GM19351 (cell line): ENCODE results near the gene ATP6V0A4.
"Not testable (repeated sequence)": the region's sequence is repeated elsewhere in the genome, so short reads cannot be mapped to it uniquely, and the experiment has no call there.

Experiments used
- ATAC-seq: cut with Tn5 transposase; IDR thresholded peaks from one replicate; pipeline ENCODE4 v1.9.1; 2021; ENCODE audit warnings: mild to moderate bottlenecking, moderate library complexity; ENCODE audit not compliant: unreplicated experiment

Gene ATP6V0A4

DNA sequence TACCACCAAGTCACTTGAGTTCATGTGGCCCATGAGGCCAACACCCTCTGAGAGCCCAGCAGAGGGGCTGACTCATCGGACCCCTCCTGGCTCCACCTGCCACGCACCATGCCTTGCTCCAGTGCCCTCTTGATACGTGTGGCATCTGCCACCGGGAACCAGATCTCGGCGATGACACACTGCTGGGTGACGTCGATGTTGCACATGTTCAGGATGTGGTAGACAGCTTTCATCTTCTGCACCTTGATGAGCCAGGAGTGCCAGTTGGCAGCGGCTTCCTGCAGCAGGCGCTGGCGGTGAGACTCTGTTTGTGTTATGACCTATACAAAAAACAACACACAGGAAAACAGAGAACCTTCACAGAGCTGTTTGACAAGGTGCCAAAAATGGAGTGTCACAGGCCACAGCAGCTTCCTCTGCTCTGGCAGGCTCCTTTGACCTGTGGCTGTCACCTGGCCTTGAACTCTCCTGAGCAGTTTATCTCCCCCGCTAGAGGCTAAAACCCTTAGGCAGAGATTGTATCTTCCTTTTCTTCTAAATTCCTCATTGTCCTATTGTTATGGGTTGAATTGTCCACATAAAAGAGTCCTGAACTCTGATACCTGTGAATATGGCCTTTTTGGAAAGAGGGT lies 45.4 kb downstream of the ATP6V0A4 start:
- peak; percentile 65 for ATAC-seq

DNA sequence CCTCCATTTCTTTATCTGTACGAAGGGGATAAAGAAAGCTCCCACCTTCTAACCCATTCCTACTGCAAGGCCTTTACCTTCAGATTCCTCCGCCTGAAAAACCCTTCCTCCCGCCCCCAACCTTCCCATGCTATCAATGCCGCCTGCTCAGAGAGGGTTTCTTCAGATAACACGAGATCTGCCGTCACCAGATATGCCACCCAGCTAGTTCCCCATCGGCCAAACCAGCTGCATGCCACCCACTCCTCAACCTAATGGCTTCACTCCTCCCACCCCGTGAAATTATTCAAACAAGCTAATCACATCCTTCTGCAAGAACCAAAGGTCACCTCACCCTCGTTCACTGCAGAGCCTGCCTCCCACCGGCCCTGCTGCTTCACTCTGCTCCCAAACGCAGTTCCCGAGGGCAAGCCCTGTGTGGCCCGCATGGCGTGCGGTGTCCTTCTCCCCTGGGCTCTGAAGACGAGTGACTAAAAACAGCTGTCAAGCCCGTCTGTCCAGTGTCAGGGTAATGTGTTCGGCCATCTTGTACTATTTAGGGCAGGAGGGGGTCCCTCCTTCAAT lies 47.0 kb downstream of the ATP6V0A4 start:
- no peak for ATAC-seq

DNA sequence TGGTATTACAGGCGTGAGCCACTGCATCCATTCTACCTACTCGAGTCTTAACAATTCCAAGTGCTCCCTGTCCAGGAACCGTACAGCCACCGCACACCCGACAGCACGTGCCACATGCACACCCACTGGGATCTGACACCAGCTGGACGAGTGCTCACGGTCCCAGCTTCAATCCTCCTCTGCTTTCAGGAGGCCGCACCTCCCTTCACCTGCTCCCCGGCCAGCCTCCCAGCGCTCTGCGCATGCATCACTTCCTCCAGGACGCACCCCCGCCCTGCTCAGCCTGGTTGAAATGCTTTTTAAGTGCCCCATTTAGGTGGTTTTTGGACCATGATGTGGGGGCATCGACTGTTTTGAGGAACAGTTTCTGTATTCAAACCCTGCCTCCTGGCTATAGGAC lies 47.5 kb downstream of the ATP6V0A4 start:
- ATAC-seq, result no peak

GRCh38 chr7:138749960-138750359 lies 48.0 kb downstream of the ATP6V0A4 start:
- no peak for ATAC-seq

GRCh38 chr7:138748666-138749065 lies 49.3 kb downstream of the ATP6V0A4 start:
- no peak for ATAC-seq

DNA sequence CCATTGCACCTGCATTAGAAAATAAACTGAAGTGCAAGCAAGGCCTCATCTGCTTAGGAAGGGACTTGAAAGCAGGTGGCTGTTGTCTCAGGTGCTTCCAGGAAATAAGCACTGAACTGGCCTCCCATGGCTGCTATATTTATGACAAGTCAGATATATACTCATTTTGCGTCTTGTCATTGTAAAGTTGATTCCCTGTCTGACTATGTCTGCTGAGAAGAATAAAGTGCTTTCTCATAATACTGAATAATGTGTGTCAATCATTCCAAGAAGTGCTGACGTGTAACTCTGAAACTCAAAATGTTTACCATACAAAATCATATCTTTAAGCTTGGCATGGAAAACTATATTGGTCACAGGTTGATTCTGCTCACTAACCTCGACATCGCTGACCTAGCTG lies 51.9 kb downstream of the ATP6V0A4 start:
- ATAC-seq, result no peak

DNA sequence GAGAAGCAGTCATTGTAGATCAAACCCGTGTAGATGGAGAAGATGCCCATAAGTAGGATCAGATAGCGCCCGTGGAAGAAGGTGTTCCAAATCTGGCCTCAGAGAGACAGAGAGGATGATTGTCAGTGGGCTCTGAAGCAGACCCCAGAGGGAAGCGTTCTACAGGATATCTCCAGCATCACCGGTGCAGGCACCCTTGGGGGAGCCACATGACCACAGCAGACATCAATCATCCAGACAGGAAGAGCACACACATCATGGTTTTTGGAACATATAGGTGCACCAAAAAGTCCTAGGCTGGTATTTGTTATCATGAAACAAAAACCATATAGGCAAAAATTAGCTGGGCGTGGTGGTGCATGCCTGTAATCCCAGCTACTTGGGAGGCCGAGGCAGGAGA lies 52.8 kb downstream of the ATP6V0A4 start:
- no peak for ATAC-seq

GRCh38 chr7:138741453-138741735 lies 56.6 kb downstream of the ATP6V0A4 start:
- ATAC-seq, result no peak

DNA sequence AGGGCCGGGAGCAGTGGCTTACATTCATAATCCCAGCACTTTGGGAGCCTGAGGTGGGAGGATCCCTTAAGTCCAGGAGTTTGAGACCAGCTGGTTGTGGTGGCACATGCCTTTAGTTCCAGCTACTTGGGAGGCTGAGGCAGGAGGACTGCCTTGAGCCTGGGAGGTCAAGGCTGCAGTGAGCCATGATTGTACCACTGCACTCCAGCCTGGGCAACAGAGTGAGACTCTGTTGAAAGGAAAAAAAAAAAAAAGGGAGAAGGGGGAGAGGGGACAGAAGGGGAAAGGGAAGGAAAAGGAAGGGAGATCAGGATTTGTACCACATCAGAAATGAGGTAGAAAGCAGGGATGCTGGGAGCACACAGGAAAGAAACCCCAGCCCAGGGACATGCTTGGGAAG lies 58.1 kb downstream of the ATP6V0A4 start:
- no peak for ATAC-seq

GRCh38 chr7:138738551-138739335 lies 59.3 kb downstream of the ATP6V0A4 start:
- ATAC-seq, result peak; percentile 97

DNA sequence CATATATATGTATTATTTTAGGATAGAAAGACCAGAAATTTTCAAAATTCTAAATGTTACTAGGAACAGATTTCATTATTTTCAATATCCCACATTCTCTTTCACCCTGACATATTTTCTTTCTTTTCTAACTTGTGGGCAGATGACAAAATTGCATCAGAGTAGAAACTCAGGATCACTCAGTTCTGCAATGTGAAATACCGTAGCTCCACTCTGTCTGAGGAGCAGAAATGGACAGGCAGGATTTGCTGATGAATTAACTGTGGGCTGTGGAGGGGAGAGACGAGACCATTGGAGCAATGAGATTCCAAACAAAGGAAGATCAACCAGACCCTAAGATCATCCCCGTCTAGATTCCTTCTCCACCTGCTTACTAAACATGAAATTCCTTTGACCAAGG lies 59.9 kb downstream of the ATP6V0A4 start:
- ATAC-seq, result no peak

DNA sequence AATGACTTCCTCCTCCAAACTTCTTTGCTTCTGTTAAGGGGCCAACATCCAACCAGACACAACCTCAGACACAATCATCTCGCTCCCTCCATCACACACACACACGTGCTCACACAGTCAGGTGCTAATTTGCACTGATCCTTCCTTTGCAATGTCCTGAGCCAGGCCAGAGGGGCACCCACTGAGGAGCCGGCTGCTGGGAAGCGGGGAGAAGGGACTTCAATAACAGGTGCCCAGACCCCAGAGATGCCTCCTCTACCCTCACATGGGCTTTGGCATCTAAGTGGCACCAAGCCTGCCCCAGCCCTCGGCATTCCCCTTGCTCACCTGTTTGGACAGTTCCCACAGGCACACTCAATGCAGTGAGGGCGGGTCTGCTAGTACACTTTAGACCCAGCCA lies 62.6 kb downstream of the ATP6V0A4 start:
- no peak for ATAC-seq

DNA sequence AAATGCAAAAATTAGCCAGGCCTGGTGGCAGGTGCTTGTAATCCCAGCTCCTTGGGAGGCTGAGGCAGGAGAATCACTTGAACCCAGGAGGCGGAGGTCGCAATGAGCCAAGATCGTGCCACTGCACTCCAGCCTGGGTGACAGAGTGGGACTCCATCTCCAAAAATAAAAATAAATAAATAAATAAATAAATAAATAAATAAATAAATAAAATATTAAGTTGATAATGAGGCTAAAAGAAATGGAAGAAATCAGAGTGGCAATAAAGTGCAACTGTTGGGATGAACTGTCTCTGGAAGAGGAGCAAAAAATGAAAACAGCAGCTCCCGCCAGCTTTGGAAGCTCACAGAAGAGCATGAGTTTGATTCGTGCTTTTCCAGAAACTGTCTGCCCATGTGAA lies 66.3 kb downstream of the ATP6V0A4 start:
- ATAC-seq, result not testable (repeated sequence)

GRCh38 chr7:138729444-138729843 lies 68.6 kb downstream of the ATP6V0A4 start:
- no peak for ATAC-seq

DNA sequence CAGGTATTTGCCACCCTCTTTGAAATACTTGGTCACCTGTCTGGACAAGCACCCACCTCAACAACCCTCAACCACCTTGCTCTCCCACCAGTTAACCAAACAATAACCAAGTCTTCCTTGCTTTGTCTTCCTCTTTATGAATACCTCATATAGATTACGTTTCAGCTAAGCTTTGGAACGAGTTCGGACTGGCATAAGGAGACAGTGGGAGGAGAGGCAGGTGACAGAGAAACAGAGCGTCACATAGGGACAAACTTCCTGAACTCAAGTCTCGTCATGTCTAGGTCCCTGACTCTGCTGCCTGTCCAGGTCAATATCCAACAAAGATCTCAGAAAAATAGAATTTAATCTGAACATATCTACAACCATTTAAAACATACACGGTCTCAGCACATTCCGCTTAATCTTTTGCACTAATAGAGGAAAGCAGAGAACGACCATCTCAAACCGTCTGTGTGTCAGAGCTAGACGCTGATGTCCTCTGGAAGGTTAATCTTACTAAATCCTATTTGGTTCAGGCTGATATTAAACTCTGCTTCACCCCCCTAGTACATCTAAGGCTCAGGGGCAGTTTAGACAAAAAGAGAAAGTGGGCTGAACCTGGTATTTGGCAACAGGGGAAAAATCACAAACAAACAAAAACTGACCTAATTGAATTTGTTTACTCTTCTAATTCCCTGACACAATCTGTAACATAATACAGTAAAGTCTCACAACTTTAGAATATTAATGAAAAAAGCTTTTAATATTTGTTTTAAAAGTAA lies 70.5 kb downstream of the ATP6V0A4 start:
- ATAC-seq, result no peak

GRCh38 chr7:138726288-138726687 lies 71.7 kb downstream of the ATP6V0A4 start:
- no peak for ATAC-seq

DNA sequence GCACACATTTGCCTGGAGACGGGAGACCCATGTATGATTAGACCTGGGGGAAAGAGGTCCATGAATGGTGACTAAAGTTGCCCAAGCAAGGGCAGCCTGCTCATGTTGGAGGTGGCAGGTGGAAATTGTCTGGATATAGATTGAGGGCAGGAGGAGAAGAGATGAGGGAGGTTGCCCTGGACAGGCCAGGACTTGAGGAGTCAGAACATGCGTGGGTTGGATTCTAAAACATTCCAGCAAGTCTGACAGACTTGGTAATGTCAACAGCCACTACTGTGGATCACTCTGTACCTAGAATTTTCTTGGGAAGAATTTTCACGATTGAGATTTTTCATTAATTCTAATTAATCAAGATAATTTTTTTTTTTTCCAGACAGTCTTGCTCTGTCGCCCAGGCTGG lies 77.7 kb downstream of the ATP6V0A4 start:
- no peak for ATAC-seq

DNA sequence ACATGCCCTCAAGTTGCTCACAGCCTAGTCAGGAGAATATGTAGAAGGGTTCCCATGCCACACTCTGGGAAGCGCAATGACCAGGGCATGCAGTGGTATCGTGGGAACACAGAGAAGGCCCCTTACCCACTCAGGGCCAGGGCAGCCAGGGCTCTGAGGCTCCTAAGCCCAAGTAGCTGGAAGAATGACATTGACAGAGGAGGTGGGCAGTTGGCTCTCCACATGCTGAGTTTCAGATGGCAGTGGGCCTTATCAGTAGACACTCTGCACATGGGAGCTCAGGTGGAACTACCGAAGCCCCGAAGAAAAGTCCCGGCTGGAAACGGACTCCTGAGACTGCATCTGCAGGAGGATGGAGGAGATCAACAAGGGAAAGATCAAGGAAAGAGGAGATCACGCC lies 81.1 kb downstream of the ATP6V0A4 start:
- ATAC-seq, result no peak

DNA sequence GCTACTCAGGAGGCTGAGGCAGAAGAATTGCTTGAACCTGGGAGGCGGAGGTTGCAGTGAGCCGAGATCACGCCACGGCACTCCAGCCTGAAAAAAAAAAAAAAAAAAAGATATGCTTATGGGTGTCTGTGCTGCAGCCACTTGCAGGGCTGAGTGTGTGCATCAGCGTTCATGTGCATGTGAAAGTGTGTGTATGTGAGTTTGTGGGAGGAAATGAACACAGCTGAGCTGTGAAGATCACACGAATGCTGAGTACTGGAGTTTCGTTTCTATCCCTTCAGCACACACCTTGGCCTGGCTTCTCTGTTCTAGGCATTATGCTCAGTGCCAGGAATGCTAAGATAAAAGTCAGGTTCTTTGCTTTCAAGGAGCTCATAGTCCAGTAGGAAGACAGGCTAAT lies 84.8 kb downstream of the ATP6V0A4 start:
- ATAC-seq, result no peak

DNA sequence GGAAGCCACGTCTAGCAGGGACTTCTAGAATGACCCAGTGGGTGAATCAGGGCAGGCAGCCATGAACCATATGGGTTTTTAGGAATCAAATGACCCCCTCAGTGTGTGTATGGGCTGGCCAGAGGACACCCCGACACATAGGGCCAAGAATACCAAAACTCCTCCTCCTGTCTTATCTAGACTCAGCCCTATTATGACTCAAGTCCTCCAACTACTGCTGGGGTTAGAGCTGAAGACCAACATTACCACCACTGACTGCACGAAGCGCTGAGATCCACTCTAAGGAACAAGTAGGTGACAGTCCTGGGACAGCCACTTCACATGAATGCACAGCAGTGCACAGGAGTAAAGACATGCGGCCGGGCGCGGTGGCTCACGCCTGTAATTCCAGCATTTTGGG lies 85.3 kb downstream of the ATP6V0A4 start:
- no peak for ATAC-seq

- ATAC-seq, result no peak
Measured at GRCh38 chr7:138710536-138711385, 87.2 kb downstream of the ATP6V0A4 start.
